GM12878 (cell line): ENCODE measurements around the gene CLEC4M. TPM values are rescaled to one million over a fixed set of nuclear protein-coding genes. Genes with fewer than 3 reads are reported as not detected.
"Not testable (repeated sequence)": the region's sequence is repeated elsewhere in the genome, so short reads cannot be mapped to it uniquely, and the experiment has no call there.

Experiments
- ATAC-seq: fragments of 200-7000 bp; cut with Tn5 transposase; 3 replicates; pipeline ENCODE4 v1.9.1; 2020; ENCODE audit warnings: mild to moderate bottlenecking, moderate library complexity
- BruUV-seq: library from RNA; stranded (reverse); fragments of 400-500 nt; replicated peaks from 2 replicates; lab custom pipeline; 2021; lab: Mats Ljungman, UMichigan
- CTCF ChIA-PET: fragments of 300-600 bp; sonication (Branson Sonifier 250); formaldehyde crosslinking; extraction: SDS; loops from one replicate; lab custom pipeline; 2021; ENCODE audit warnings: inconsistent platforms; lab: Yijun Ruan, JAX
- POLR2A ChIA-PET: fragments of 350-600 bp; formaldehyde crosslinking; extraction: SDS; loops from one replicate; lab custom pipeline; 2021; ENCODE audit warnings: inconsistent platforms; lab: Charles Lee
- RAD21 ChIA-PET: fragments of 300-600 bp; sonication (Branson Sonifier 250); formaldehyde crosslinking; loops from one replicate; lab custom pipeline; 2023; ENCODE audit warnings: antibody characterized with exemption; ENCODE audit not compliant: unreplicated experiment; lab: Charles Lee
- SMC1A ChIA-PET: fragments of 300-600 bp; sonication (Branson Sonifier 250); formaldehyde crosslinking; loops from one replicate; lab custom pipeline; 2023; ENCODE audit not compliant: unreplicated experiment, uncharacterized antibody; lab: Charles Lee
- DNase-seq: peaks from one replicate; pipeline ENCODE4 v3.0.0-alpha.2; 2011; ENCODE audit warnings: low read depth, low spot score
- FAIRE-seq: peaks from 3 replicates; lab custom pipeline; 2011; peaks lifted over from hg19 to GRCh38; lab: Jason Lieb, UNC
- H2AFZ ChIP-seq: 2 replicates; pipeline ENCODE4 v1.6.0; 2011; ENCODE audit warnings: low read depth, low read length, control low read depth; ENCODE audit not compliant: control insufficient read depth
- H3K27ac ChIP-seq: 2 replicates; pipeline ENCODE4 v1.5.1; 2011; ENCODE audit warnings: control low read depth; ENCODE audit not compliant: control insufficient read depth, insufficient read depth
- H3K27me3 ChIP-seq, 2 experiments: replicated peaks in 1 of 2; 2 replicates each; pipeline versions ENCODE4 v1.6.0 to v1.6.1; 2011; ENCODE audit warnings: low read length in 1 of 2; ENCODE audit not compliant: control insufficient read depth in 2 of 2, insufficient read depth in 2 of 2
- H3K36me3 ChIP-seq, 2 experiments: 2 replicates each; pipeline ENCODE4 v1.5.1; 2011; ENCODE audit warnings: low read length in 1 of 2; ENCODE audit not compliant: control insufficient read depth in 2 of 2, insufficient read depth in 2 of 2
- H3K4me1 ChIP-seq: 2 replicates; pipeline ENCODE4 v1.6.1; 2011; ENCODE audit warnings: mild to moderate bottlenecking, low read length, moderate library complexity, mixed read lengths; ENCODE audit not compliant: control insufficient read depth, insufficient read depth
- H3K4me2 ChIP-seq: 2 replicates; pipeline ENCODE4 v1.6.0; 2011; ENCODE audit warnings: control low read depth; ENCODE audit not compliant: control insufficient read depth, insufficient read depth
- H3K4me3 ChIP-seq: fragments of 200-600 bp; sonication (generic); 2 replicates; pipeline ENCODE4 v1.5.1; 2016
- H3K79me2 ChIP-seq: 2 replicates; pipeline ENCODE4 v1.6.0; 2011; ENCODE audit warnings: low read length; ENCODE audit not compliant: control insufficient read depth, insufficient read depth
- H3K9ac ChIP-seq: 2 replicates; pipeline ENCODE4 v1.8.0; 2011; ENCODE audit warnings: low read length, control low read depth, mixed read lengths; ENCODE audit not compliant: control insufficient read depth, insufficient read depth
- H3K9me3 ChIP-seq: replicated peaks from 3 replicates; pipeline ENCODE4 v1.5.1; 2011; ENCODE audit warnings: mild to moderate bottlenecking, low read length; ENCODE audit not compliant: control insufficient read depth, insufficient read depth
- H4K20me1 ChIP-seq: 2 replicates; pipeline ENCODE4 v1.6.0; 2011; ENCODE audit not compliant: control insufficient read depth, insufficient read depth
- ATF7 ChIP-seq: fragments of 450-650 bp; IDR thresholded peaks from 2 replicates; pipeline ENCODE4 v1.6.1; 2016; ENCODE audit warnings: low read depth, mild to moderate bottlenecking
- YY1 ChIP-seq: IDR thresholded peaks from 2 replicates; pipeline ENCODE4 v1.6.1; 2011; ENCODE audit warnings: low read depth, mild to moderate bottlenecking, low read length
- ZNF622 ChIP-seq: fragments of 450-650 bp; IDR thresholded peaks from 2 replicates; pipeline ENCODE4 v1.6.1; 2017; ENCODE audit warnings: mild to moderate bottlenecking, inconsistent platforms
- WGBS: methylation state at CpG from one replicate; pipeline ENCODE4 v1.1.6; 2016; ENCODE audit warnings: low lambda C conversion rate; ENCODE audit not compliant: insufficient replicate concordance, insufficient coverage; ENCODE audit errors: missing lambda C conversion rate; 5-methylcytosine and 5-hydroxymethylcytosine counted together
- in situ Hi-C: fragments of 300-500 bp; cut with MboI; formaldehyde crosslinking; loops from 9 replicates; pipeline ENCODE4 v1.14.3; 2018; ENCODE audit warnings: mixed read lengths
- intact Hi-C: fragments of 100-400 bp; cut with micrococcal nuclease; formaldehyde crosslinking; loops from one replicate; pipeline ENCODE4 v1.14.2; 2022; ENCODE audit not compliant: unreplicated experiment
- polyA plus RNA-seq, 11 experiments: library from polyadenylated mRNA; depleted of rRNA in 4 of 11; unstranded in 6 of 11; stranded (reverse) in 5 of 11; fragments of >200 nt; fragmentation: Nextera tagmentation in 4 of 11; fragmentation: Illumina TruSeq in 1 of 11; extraction: Ambion mirVana in 4 of 11; extraction: Trizol in 1 of 11; gene quantifications; 1 replicate in 1 of 11; 2 replicates in 10 of 11; pipeline versions ENCODE4 v1.2.1 to v1.2.3, GENCODE V29; 2011 to 2016; ENCODE audit warnings: inconsistent platforms in 2 of 11, missing spikeins in 2 of 11, low read depth in 1 of 11
- total RNA-seq, 4 experiments: library from RNA; depleted of rRNA in 3 of 4; stranded (reverse); fragments of >200 nt in 3 of 4; fragmentation: Illumina TruSeq in 1 of 4; extraction: Trizol in 1 of 4; gene quantifications; 2 replicates each; pipeline versions ENCODE4 v1.2.1 to v1.2.3, GENCODE V29; 2013 to 2021

CLEC4M gene
- total and polyA plus RNA-seq, 10 of the 15 experiments (the other 5 are each of a cell fraction or from before 2014, with no cell fraction given) = 0.11 to 0.42 (median 0.25) TPM; not detected in 1

GRCh38 chr19:7763696-7764095, 653 bp downstream of the CLEC4M start (continued):
- TF ChIP-seq YY1 = no peak
- no peak for TF ChIP-seq ZNF622

- WGBS = 30% methylated on average over 3 of the region's 3 CpGs
- SMC1A ChIA-PET = interaction anchor here (1.9 kb wide), 1 partner anchor 16 kb away, joined by 3 read pairs; the partner anchor contains the start of gene CD209
- H3K9ac ChIP-seq, RAD21 ChIA-PET, POLR2A ChIA-PET, H3K36me3 ChIP-seq, H3K4me1 ChIP-seq, CTCF ChIA-PET, H3K4me3 ChIP-seq, DNase-seq, H3K27ac ChIP-seq, H3K79me2 ChIP-seq, H3K27me3 ChIP-seq, H2AFZ ChIP-seq, BruUV-seq, H3K9me3 ChIP-seq, ATAC-seq, FAIRE-seq, in situ Hi-C loops, intact Hi-C loops, H3K4me2 ChIP-seq, H4K20me1 ChIP-seq: not testable (repeated sequence)
- 0 out of 2 replicates have a peak, but pooled peaks have one; percentile 24 for TF ChIP-seq ATF7
Measured at GRCh38 chr19:7764157-7764556, 1.1 kb downstream of the CLEC4M start.

- H3K79me2 ChIP-seq, H3K36me3 ChIP-seq, RAD21 ChIA-PET, H3K27ac ChIP-seq, intact Hi-C loops, H3K4me1 ChIP-seq, H3K4me2 ChIP-seq, CTCF ChIA-PET, H4K20me1 ChIP-seq, H3K4me3 ChIP-seq, DNase-seq, H3K27me3 ChIP-seq, H3K9ac ChIP-seq, BruUV-seq, FAIRE-seq, ATAC-seq, POLR2A ChIA-PET, H2AFZ ChIP-seq, H3K9me3 ChIP-seq, in situ Hi-C loops: not testable (repeated sequence)
- 45% methylated on average over 1 of the region's 2 CpGs for WGBS
- SMC1A ChIA-PET = interaction anchor here (1.9 kb wide), 1 partner anchor 17 kb away, joined by 3 read pairs; the partner anchor contains the start of gene CD209
Measured at GRCh38 chr19:7765043-7765442, 2.0 kb downstream of the CLEC4M start.
